GM12891 (cell line): ENCODE data around the gene SUCO.
"Not testable (repeated sequence)": the region's sequence is repeated elsewhere in the genome, so short reads cannot be mapped to it uniquely, and the experiment has no call there.

Experiments
- DNase-seq: peaks from one replicate; pipeline ENCODE4 v3.0.0; 2011; ENCODE audit warnings: low spot score; ENCODE audit not compliant: insufficient read length
- FAIRE-seq: peaks from 2 replicates; lab custom pipeline; 2011; peaks lifted over from hg19 to GRCh38; lab: Jason Lieb, UNC
- PAX5 ChIP-seq: IDR thresholded peaks from 2 replicates; pipeline ENCODE4 v1.6.1; 2011; ENCODE audit warnings: low read length, moderate library complexity, mild to moderate bottlenecking; ENCODE audit not compliant: insufficient read depth, severe bottlenecking
- POLR2A ChIP-seq: IDR thresholded peaks from 2 replicates; pipeline ENCODE4 v1.6.1; 2011; ENCODE audit warnings: low read depth, low read length, control low read depth
- POLR2AphosphoS5 ChIP-seq: IDR thresholded peaks from 2 replicates; pipeline ENCODE4 v1.6.1; 2011; ENCODE audit warnings: low read depth, low read length, control low read depth
- POU2F2 ChIP-seq: IDR thresholded peaks from 2 replicates; pipeline ENCODE4 v1.6.1; 2011; ENCODE audit warnings: low read depth, mild to moderate bottlenecking, control low read depth, low read length, moderate library complexity
- SPI1 ChIP-seq: IDR thresholded peaks from 2 replicates; pipeline ENCODE4 v1.6.1; 2011; ENCODE audit warnings: low read depth, low read length, control low read depth
- TAF1 ChIP-seq: IDR thresholded peaks from 2 replicates; pipeline ENCODE4 v1.6.1; 2011; ENCODE audit warnings: low read depth, low read length, control low read depth

Gene SUCO

DNA sequence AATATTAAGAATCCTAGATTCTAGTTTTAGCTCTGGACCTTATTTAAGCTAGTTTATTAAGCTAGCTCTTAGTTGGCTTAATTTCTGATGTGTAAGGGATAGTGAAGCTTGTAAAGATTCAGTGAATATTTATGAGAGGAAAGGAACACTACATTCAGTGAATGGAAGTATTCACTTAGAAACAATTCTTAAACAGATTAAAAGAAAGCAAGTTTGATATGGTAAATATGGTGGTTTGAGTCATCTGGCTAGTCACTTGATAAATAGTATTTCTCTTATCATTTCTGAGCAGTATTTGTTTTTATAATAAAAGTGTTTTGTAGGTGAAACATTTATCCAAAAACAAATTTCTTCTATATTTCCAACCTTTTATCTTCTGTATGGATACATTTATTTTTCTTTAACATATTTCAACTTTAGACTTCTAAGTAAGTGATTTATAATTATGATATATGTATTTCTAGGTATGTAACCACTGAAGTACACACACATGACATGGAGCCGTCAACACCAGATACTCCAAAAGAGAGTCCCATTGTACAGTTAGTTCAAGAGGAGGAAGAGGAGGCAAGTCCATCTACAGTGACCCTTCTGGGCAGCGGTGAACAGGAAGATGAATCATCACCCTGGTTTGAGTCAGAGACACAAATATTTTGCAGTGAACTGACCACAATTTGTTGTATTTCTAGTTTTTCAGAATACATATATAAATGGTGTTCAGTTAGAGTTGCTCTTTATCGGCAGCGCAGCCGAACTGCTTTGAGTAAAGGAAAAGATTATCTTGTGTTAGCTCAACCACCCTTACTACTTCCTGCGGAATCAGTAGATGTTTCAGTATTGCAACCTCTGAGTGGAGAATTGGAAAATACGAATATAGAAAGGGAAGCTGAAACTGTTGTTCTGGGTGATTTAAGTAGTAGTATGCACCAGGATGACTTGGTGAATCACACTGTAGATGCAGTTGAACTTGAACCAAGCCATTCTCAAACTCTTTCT, 55.6 kb downstream of the SUCO start:
- no peak for DNase-seq
- TF ChIP-seq POLR2AphosphoS5 (no peak), TAF1 (no peak), PAX5 (no peak), POLR2A (no peak), SPI1 (no peak), POU2F2 (no peak)
- no peak for FAIRE-seq

DNA sequence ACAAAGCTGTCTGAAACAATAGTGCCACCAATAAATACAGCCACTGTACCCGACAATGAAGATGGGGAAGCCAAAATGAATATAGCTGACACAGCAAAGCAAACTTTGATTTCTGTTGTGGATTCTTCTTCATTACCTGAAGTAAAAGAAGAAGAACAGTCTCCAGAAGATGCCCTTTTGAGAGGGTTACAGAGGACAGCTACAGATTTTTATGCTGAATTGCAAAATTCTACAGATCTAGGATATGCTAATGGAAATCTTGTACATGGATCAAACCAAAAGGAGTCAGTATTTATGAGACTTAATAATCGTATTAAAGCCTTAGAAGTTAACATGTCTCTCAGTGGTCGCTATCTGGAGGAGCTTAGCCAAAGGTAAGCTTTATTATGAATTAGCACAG, 56.6 kb downstream of the SUCO start:
- no peak for DNase-seq
- TF ChIP-seq PAX5 (no peak), TAF1 (no peak), SPI1 (no peak)
- FAIRE-seq = no peak

DNA sequence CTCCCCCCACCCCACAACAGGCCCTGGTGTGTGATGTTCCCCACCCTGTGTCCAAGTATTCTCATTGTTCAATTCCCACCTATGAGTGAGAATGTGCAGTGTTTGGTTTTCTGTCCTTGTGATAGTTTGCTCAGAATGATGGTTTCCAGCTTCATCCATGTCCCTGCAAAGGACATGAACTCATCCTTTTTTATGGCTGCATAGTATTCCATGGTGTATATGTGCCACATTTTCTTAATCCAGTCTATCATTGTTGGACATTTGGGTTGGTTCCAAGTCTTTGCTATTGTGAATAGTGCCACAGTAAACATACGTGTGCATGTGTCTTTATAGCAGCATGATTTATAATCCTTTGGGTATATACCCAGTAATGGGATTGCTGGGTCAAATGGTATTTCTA, 58.5 kb downstream of the SUCO start:
- FAIRE-seq, DNase-seq: not testable (repeated sequence)

DNA sequence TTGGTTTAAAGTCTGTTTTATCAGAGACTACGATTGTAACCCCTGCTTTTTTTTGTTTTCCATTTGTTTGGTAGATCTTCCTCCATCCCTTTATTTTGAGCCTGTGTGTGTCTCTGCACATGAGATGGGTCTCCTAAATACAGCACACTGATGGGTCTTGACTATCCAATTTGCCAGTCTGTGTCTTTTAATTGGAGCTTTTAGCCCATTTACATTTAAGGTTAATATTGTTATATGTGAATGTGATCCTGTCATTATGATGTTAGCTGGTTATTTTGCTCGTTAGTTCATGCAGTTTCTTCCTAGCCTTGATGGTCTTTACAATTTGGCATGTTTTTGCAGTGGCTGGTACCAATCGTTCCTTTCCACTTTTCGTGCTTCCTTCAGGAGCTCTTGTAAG, 62.1 kb downstream of the SUCO start:
- FAIRE-seq, DNase-seq: not testable (repeated sequence)

DNA sequence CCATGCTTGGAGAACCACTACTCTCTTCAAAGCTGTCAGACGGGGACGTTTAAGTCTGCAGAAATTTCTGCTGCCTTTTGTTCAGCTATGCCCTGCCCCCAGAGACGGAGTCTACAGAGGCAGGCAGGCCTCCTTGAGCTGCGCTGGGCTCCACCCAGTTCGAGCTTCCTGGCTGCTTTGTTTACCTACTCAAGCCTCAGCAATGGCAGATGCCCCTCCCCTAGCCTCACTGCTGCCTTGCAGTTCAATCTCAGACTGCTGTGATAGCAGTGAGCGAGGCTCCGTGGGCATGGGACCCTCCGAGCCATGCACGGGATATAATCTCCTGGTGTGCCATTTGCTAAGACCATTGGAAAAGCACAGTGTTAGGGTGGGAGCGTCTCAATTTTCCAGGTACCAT, 63.8 kb downstream of the SUCO start:
- DNase-seq, FAIRE-seq: not testable (repeated sequence)

DNA sequence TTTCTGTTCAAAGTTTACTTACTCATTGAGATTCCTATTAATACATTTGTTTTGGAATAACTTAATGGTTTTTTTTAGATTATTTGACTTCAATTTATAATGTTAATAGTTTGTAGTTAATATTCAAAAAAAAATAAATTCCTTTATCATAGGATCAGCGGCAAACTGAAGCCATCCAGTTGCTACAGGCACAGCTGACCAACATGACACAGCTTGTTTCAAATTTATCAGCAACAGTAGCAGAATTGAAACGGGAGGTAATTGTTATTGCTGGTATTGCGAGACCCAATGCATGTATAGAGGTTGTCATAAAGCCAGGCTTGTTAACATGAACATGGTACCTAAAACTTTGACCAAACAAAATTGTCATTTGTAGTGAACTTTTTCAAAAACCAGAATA, 67.0 kb downstream of the SUCO start:
- DNase-seq = no peak
- TF ChIP-seq TAF1 (no peak), POU2F2 (no peak), SPI1 (no peak), PAX5 (no peak), POLR2A (no peak), POLR2AphosphoS5 (no peak)

DNA sequence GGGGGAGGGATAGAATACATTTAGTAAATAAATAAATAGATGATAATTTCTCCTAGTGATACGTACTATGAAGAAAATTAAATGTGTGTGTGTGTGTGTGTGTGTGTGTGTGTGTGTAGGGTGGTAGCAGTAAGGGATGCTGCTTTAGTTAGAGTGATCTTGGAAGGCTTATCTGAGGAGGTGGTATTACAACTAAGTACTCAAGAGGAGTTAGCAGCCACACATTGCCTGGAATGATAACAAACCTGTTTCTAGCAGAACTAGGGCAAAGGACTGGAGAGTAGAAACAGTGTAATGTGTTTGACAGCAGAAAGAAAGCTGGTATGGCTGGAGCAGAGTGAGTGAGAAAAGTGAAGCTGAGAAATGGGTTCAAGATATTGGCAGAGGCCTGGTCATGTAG, 67.7 kb downstream of the SUCO start:
- TF ChIP-seq POLR2AphosphoS5 = no peak
- no peak for TF ChIP-seq POLR2A
- no peak for TF ChIP-seq SPI1
- no peak for TF ChIP-seq PAX5
- no peak for TF ChIP-seq POU2F2
- no peak for TF ChIP-seq TAF1
- DNase-seq (no peak), FAIRE-seq (no peak)

More for the DNA sequence above, 67.0 kb downstream of the SUCO start:
- FAIRE-seq = no peak

DNA sequence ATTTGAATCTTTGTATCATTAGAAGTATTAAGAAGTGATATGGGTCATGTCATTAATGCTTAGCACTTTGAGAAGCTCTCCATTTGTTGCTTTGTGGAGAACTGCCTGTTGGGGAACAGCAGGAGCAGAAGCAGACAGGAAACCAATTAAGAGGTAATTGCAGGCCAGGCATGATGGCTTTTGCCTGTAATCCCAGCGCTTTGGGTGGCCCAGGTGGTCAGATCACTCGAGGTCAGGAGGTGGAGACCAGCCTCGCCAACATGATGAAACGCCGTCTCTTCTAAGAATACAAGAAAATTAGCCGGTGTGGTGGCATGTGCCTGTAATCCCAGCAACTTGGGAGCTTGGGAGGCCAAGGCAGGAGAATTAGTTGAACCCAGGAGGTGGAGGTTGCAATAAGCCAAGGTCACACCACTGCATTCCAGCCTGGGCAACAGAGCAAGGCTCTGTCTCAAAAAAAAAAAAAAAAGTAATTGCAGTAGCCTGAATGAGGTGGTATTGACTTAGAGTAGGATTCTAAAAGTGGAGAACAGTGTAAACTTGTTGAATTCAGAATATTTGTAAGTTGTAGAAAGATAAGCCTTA, 68.2 kb downstream of the SUCO start:
- no peak for TF ChIP-seq PAX5
- no peak for TF ChIP-seq POLR2A
- no peak for TF ChIP-seq TAF1
- TF ChIP-seq POU2F2 = no peak
- no peak for TF ChIP-seq SPI1
- no peak for TF ChIP-seq POLR2AphosphoS5
- FAIRE-seq = no peak

DNA sequence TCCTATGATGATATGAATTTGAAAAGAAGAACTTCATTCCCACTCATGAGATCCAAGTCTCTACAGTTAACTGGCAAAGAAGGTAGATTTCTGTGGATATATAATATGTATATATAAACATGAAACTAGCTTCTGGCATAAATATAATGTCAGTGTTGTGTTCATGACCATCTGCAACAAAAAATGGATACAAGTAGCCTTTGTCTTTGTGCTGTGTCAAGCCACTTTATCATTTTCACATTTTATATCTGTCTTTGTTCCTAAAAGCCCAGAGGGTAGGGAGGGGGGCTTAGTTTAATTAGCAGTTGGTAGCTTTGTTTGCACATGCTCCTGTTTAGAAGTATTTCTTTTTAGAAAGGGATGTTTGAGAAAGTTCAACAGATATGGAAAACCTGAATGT, 69.8 kb downstream of the SUCO start:
- DNase-seq = no peak
- no peak for TF ChIP-seq PAX5
- TF ChIP-seq POLR2AphosphoS5 = no peak
- no peak for TF ChIP-seq POLR2A
- no peak for TF ChIP-seq TAF1
- no peak for TF ChIP-seq SPI1
- no peak for TF ChIP-seq POU2F2
- FAIRE-seq = no peak

More for the DNA sequence above, 68.2 kb downstream of the SUCO start:
- DNase-seq = no peak

DNA sequence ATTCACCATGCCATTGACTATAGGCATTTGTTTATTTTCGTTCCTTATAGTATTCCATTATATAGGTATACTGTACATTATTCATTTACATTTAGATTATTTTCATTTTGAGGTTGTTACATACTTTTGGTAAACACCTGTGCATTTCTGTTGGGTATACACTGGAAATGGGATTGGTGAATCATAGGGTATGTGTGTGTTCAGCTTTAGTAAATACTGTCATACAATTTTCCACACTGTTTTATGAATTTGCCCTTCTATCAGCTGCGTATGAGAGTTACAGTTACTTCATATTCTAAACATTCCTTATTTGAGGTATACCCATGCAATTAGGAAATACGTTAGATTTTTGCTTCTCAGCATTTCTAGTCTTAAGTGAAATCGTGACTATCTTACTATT, 70.9 kb downstream of the SUCO start:
- DNase-seq (no peak), FAIRE-seq (no peak)
- TF ChIP-seq PAX5 (no peak), POLR2AphosphoS5 (no peak), SPI1 (no peak), TAF1 (no peak), POLR2A (no peak), POU2F2 (no peak)

DNA sequence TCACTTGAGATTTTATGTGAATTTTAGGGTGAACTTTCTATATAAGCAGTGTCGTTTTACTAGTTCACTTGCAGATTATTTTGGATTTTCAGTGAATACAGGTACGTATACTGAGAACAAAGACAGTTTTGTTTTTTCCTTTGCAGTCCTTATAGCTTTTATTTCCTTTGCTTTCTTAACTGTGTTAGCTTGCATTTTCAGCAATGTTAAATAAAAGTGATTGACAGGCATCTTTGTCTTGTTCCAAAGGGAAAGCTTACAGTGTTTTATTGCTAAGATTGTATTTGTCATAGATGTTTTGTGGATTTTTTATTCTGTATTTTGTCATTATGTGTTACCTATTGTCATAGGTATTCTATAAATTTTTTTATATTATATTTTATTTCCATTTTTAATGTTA, 72.7 kb downstream of the SUCO start:
- TF ChIP-seq PAX5 (no peak), POU2F2 (no peak)
- FAIRE-seq = no peak
- DNase-seq = no peak

DNA sequence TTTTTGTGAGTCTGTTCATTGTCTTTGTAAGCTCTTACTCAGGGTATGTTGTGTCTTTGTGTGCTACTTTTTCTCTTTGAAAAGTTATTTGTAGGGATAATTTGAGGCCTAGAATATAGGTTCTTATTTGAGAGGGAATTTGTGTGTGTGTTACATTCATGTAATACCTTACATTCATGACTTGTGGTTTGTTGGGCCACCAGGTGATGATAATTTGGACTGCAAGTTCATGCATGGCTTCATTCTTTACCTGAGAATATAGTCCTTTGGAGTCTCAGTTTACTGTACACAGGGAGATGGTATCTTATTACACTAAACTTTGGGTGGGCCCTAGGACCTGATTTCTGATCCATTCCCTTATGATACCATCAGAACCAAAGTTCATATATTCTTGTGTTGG, 74.2 kb downstream of the SUCO start:
- peak; percentile 82 for FAIRE-seq
- TF ChIP-seq SPI1 = no peak
- no peak for TF ChIP-seq POLR2AphosphoS5
- no peak for TF ChIP-seq POU2F2
- TF ChIP-seq POLR2A = no peak
- TF ChIP-seq TAF1 = no peak
- TF ChIP-seq PAX5 = no peak

More for the DNA sequence above, 74.2 kb downstream of the SUCO start:
- DNase-seq = no peak
